Peyer's patch (tissue), 4 donors: ENCODE data around the gene CD226.

Source experiments
- CTCF ChIP-seq, 6 experiments: fragments of 450-650 bp in 4 of 6; fragments of 200-600 bp in 2 of 6; sonication (generic) in 1 of 6; IDR thresholded peaks; one replicate each; pipeline ENCODE4 v1.5.1; 2017 to 2019; ENCODE audit warnings: antibody characterized with exemption in 6 of 6, mild to moderate bottlenecking in 3 of 6, moderate library complexity in 1 of 6
- POLR2A ChIP-seq, 2 donors: fragments of 450-650 bp; IDR thresholded peaks; one replicate each; pipeline ENCODE4 v1.5.1; 2017; ENCODE audit warnings: antibody characterized with exemption in 2 of 2, mild to moderate bottlenecking in 2 of 2, moderate library complexity in 2 of 2

GRCh38 chr18:69954719-69955480 lies 7.2 kb upstream of the CD226 start:
- TF ChIP-seq CTCF (IDR thresholded peaks at IDR 0.05) (no peak), POLR2A (IDR thresholded peaks at IDR 0.05) (no peak)
